ENCODE data around the gene CCDC88A. TPM values are rescaled to one million over a fixed set of nuclear protein-coding genes. Genes with fewer than 3 reads are reported as not detected.

The CCDC88A gene
- total and polyA plus RNA-seq, 2 donors (not counting 1 experiment from before 2014, with no cell fraction given) = 2.7 to 26.0 TPM

DNA sequence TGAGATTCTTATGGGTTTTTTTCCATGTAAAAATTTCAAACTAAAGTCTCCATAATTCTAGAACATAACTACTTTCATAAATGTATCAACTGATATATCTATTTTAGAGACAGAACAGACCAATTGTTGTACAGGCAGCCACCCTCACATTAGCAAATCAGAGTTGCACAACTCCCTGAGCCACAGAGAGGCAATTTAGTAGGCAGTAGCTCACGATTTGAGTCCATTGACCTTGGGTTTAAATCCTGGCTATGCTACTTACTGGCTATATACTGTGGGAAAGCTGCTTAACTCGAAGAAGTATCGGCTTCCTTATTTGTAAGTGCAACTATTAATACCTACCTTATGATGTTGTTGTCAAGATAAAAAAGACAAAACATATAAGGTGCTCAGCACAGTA, 166.8 kb downstream of the CCDC88A start:
- TF ChIP-seq, protein P1, sequence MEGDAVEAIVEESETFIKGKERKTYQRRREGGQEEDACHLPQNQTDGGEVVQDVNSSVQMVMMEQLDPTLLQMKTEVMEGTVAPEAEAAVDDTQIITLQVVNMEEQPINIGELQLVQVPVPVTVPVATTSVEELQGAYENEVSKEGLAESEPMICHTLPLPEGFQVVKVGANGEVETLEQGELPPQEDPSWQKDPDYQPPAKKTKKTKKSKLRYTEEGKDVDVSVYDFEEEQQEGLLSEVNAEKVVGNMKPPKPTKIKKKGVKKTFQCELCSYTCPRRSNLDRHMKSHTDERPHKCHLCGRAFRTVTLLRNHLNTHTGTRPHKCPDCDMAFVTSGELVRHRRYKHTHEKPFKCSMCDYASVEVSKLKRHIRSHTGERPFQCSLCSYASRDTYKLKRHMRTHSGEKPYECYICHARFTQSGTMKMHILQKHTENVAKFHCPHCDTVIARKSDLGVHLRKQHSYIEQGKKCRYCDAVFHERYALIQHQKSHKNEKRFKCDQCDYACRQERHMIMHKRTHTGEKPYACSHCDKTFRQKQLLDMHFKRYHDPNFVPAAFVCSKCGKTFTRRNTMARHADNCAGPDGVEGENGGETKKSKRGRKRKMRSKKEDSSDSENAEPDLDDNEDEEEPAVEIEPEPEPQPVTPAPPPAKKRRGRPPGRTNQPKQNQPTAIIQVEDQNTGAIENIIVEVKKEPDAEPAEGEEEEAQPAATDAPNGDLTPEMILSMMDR (IDR thresholded peaks at IDR 0.05) = no peak
- no peak for TF ChIP-seq EZH2 (IDR thresholded peaks at IDR 0.05; ENCODE audit: borderline replicate concordance, insufficient read depth, low read depth, low read length, poor library complexity, severe bottlenecking)
- no peaks in the 10 kb centered on the region for H3K9me3 ChIP-seq (ENCODE audit: control extremely low read depth in 1 of 3, control insufficient read depth in 2 of 3, insufficient read depth in 1 of 3, low read length in 2 of 3)
- peaks cover 3 to 34% of the 10 kb centered on the region in 2 experiments for H3K36me3 ChIP-seq (replicated peaks in 1 of 2; ENCODE audit: control extremely low read depth in 1 of 2, control insufficient read depth in 1 of 2, extremely low read depth in 1 of 2, insufficient read depth in 2 of 2, low read length in 1 of 2)
- H3K4me3 ChIP-seq (ENCODE audit: control extremely low read depth in 1 of 5, extremely low read depth in 1 of 5, insufficient read depth in 1 of 5, low read depth in 2 of 5, low read length in 4 of 5) = no peak overlapping the region
- H3K27me3 Mint-ChIP-seq = no peaks in the 10 kb centered on the region
- H3K79me2 ChIP-seq (ENCODE audit: control insufficient read depth, insufficient read depth, low read length) = no peaks in the 10 kb centered on the region
- no peak overlapping the region for H3K4me2 ChIP-seq (replicated peaks; ENCODE audit: low read depth, low read length, poor library complexity, severe bottlenecking)
- H3K27me3 ChIP-seq (replicated peaks in 1 of 4; ENCODE audit: control extremely low read depth in 1 of 4, control insufficient read depth in 3 of 4, insufficient read depth in 4 of 4, low read length in 3 of 4) = no peaks in the 10 kb centered on the region
- WGBS (ENCODE audit: insufficient coverage) = no CpG with 5 or more reads among the region's 3 CpGs
- no peaks in the 10 kb centered on the region for H3K9me3 Mint-ChIP-seq (ENCODE audit: insufficient read depth)
- H3K27ac ChIP-seq (ENCODE audit: low read length in 2 of 2) = no peak overlapping the region
- intact Hi-C loops (cut with micrococcal nuclease) = no loop called here
- DNase-seq (no peak), ATAC-seq (ENCODE audit: low read depth) (no peak)
- no peaks in the 10 kb centered on the region for H3K4me1 ChIP-seq (ENCODE audit: control insufficient read depth in 2 of 2, insufficient read depth in 2 of 2, low read length in 2 of 2)
- no peak overlapping the region for H3K9ac ChIP-seq (ENCODE audit: low read length)
- ChIA-PET POLR2A (no interaction called here), CTCF (interaction anchor here (1.3 kb wide), 1 partner anchor 27 kb away, joined by 3 read pairs; no protein-coding TSS in a partner anchor)
- H3K4me1 Mint-ChIP-seq = no peaks in the 10 kb centered on the region
- H3K27ac Mint-ChIP-seq = no peak overlapping the region
- H4K20me1 ChIP-seq (ENCODE audit: control insufficient read depth, insufficient read depth, low read length, poor library complexity, severe bottlenecking) = no peaks in the 10 kb centered on the region
- H3K4me3 Mint-ChIP-seq = no peak overlapping the region
- H2AFZ ChIP-seq (ENCODE audit: insufficient read depth, low read depth, low read length, poor library complexity, severe bottlenecking) = no peak overlapping the region

DNA sequence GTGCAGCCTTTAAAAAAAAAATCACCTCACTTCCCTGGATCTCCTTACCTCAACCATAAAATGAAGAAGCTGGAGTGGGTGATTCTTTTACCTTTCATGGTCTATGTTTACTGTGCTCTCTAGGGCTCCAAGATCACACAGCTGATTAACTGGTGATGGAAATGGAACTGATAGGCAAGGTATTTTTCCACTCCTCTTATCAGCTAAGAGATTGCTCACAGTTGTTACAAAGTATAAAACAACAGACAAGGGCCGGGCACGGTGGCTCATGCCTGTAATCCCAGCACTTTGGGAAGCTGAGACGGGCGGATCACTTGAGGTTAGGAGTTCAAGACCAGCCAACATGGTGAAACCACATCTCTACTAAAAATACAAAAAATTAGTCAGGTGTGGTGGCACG, 172.6 kb downstream of the CCDC88A start:
- H3K27ac Mint-ChIP-seq = no peak overlapping the region
- DNase-seq = no peak

More for the DNA sequence above, 172.6 kb downstream of the CCDC88A start:
- Mint-ChIP-seq H3K27me3 (no peaks in the 10 kb centered on the region), H3K4me1 (no peaks in the 10 kb centered on the region), H3K4me3 (no peak overlapping the region), H3K9me3 (ENCODE audit: insufficient read depth) (no peaks in the 10 kb centered on the region)
- Histone ChIP-seq H3K27ac (ENCODE audit: low read length in 2 of 2) (no peak overlapping the region), H3K27me3 (replicated peaks in 1 of 4; ENCODE audit: control extremely low read depth in 1 of 4, control insufficient read depth in 3 of 4, insufficient read depth in 4 of 4, low read length in 3 of 4) (no peaks in the 10 kb centered on the region), H3K36me3 (replicated peaks in 1 of 2; ENCODE audit: control extremely low read depth in 1 of 2, control insufficient read depth in 1 of 2, extremely low read depth in 1 of 2, insufficient read depth in 2 of 2, low read length in 1 of 2) (peaks cover 10 to 32% of the 10 kb centered on the region in 2 experiments), H3K9ac (ENCODE audit: low read length) (no peak overlapping the region), H3K4me1 (ENCODE audit: control insufficient read depth in 2 of 2, insufficient read depth in 2 of 2, low read length in 2 of 2) (no peaks in the 10 kb centered on the region), H3K4me3 (ENCODE audit: control extremely low read depth in 1 of 5, extremely low read depth in 1 of 5, insufficient read depth in 1 of 5, low read depth in 2 of 5, low read length in 4 of 5) (no peak overlapping the region), H4K20me1 (ENCODE audit: control insufficient read depth, insufficient read depth, low read length, poor library complexity, severe bottlenecking) (no peaks in the 10 kb centered on the region), H3K4me2 (replicated peaks; ENCODE audit: low read depth, low read length, poor library complexity, severe bottlenecking) (no peak overlapping the region), H3K9me3 (ENCODE audit: control extremely low read depth in 1 of 3, control insufficient read depth in 2 of 3, insufficient read depth in 1 of 3, low read length in 2 of 3) (no peaks in the 10 kb centered on the region), H2AFZ (ENCODE audit: insufficient read depth, low read depth, low read length, poor library complexity, severe bottlenecking) (no peak overlapping the region), H3K79me2 (ENCODE audit: control insufficient read depth, insufficient read depth, low read length) (no peaks in the 10 kb centered on the region)
- intact Hi-C loops (cut with micrococcal nuclease) = no loop called here
- no peak for ATAC-seq (ENCODE audit: low read depth)
- TF ChIP-seq EZH2 (IDR thresholded peaks at IDR 0.05; ENCODE audit: borderline replicate concordance, insufficient read depth, low read depth, low read length, poor library complexity, severe bottlenecking) = no peak
- TF ChIP-seq, protein P1 (IDR thresholded peaks at IDR 0.05) = no peak
- ChIA-PET CTCF (no interaction called here), POLR2A (no interaction called here)
- WGBS (ENCODE audit: insufficient coverage) = 80% methylated on average over 1 of the region's 5 CpGs

All from B cell (primary cell).